Keratinocyte (primary cell): Measurements from ENCODE around the gene AUH. TPM values are rescaled to one million over a fixed set of nuclear protein-coding genes. Genes with fewer than 3 reads are reported as not detected.
A peak's percentile ranks its signal among the peaks of the same experiment; 100 is the strongest.

Experiments used
- DNase-seq: peaks from one replicate; pipeline ENCODE4 v3.0.0-alpha.2; 2011; ENCODE audit warnings: low read depth, missing footprints, low spot score
- FAIRE-seq: peaks from 2 replicates; lab custom pipeline; 2011; peaks lifted over from hg19 to GRCh38; lab: Jason Lieb, UNC
- H2AFZ ChIP-seq: 2 replicates; pipeline ENCODE4 v1.6.0; 2012; ENCODE audit warnings: low read length, control low read depth, inconsistent platforms; ENCODE audit not compliant: control insufficient read depth
- H3K27ac ChIP-seq: 2 replicates; pipeline ENCODE4 v1.5.1; 2011; ENCODE audit warnings: low read length; ENCODE audit not compliant: control insufficient read depth, insufficient read depth
- H3K27me3 ChIP-seq: 3 replicates; pipeline ENCODE4 v1.6.0; 2011; ENCODE audit warnings: low read length; ENCODE audit not compliant: control insufficient read depth, insufficient read depth; ENCODE audit errors: extremely low read depth
- H3K36me3 ChIP-seq, 2 experiments: 2 replicates in 1 of 2; 3 replicates in 1 of 2; pipeline ENCODE4 v1.5.1; 2011; ENCODE audit warnings: low read length in 2 of 2, mild to moderate bottlenecking in 1 of 2; ENCODE audit not compliant: control insufficient read depth in 2 of 2, insufficient read depth in 2 of 2; ENCODE audit errors: extremely low read depth in 1 of 2
- H3K4me1 ChIP-seq: 3 replicates; pipeline ENCODE4 v1.5.1; 2011; ENCODE audit warnings: low read length; ENCODE audit not compliant: control insufficient read depth, insufficient read depth; ENCODE audit errors: extremely low read depth
- H3K4me2 ChIP-seq: 3 replicates; pipeline ENCODE4 v1.6.0; 2011; ENCODE audit warnings: low read depth, low read length; ENCODE audit not compliant: control insufficient read depth, insufficient read depth; ENCODE audit errors: extremely low read depth
- H3K4me3 ChIP-seq, 3 experiments: fragments of 200-600 bp in 1 of 3; sonication (generic) in 1 of 3; 2 replicates in 2 of 3; 3 replicates in 1 of 3; pipeline ENCODE4 v1.5.1; 2011 to 2016; ENCODE audit warnings: low read length in 3 of 3, mild to moderate bottlenecking in 3 of 3, control low read depth in 2 of 3, inconsistent platforms in 1 of 3, low read depth in 1 of 3, mixed read lengths in 1 of 3, mixed run types in 1 of 3, moderate library complexity in 1 of 3; ENCODE audit not compliant: control insufficient read depth in 2 of 3, insufficient read depth in 2 of 3; ENCODE audit errors: extremely low read depth in 1 of 3
- H3K79me2 ChIP-seq: 2 replicates; pipeline ENCODE4 v1.6.0; 2012; ENCODE audit warnings: low read length; ENCODE audit not compliant: control insufficient read depth, insufficient read depth
- H3K9ac ChIP-seq: 3 replicates; pipeline ENCODE4 v1.6.0; 2011; ENCODE audit warnings: low read length; ENCODE audit not compliant: control insufficient read depth, insufficient read depth; ENCODE audit errors: extremely low read depth
- H3K9me1 ChIP-seq: 3 replicates; pipeline ENCODE4 v1.6.0; 2011; ENCODE audit warnings: low read length; ENCODE audit not compliant: control insufficient read depth, insufficient read depth; ENCODE audit errors: extremely low read depth
- H3K9me3 ChIP-seq: 2 replicates; pipeline ENCODE4 v1.5.1; 2012; ENCODE audit warnings: low read depth, low read length; ENCODE audit not compliant: control insufficient read depth
- H4K20me1 ChIP-seq: 3 replicates; pipeline ENCODE4 v1.6.0; 2011; ENCODE audit warnings: low read length; ENCODE audit not compliant: control insufficient read depth, insufficient read depth; ENCODE audit errors: extremely low read depth
- CTCF ChIP-seq, 3 experiments: IDR thresholded peaks in 1 of 3; conservative IDR thresholded peaks in 1 of 3; optimal IDR thresholded peaks in 1 of 3; 2 replicates in 2 of 3; 3 replicates in 1 of 3; pipeline versions ENCODE3 to v1.5.1; 2011; ENCODE audit warnings: low read length in 3 of 3, mild to moderate bottlenecking in 3 of 3, moderate library complexity in 2 of 3, control low read depth in 1 of 3, inconsistent platforms in 1 of 3; ENCODE audit not compliant: insufficient read depth in 2 of 3; ENCODE audit errors: extremely low read depth in 1 of 3
- EZH2 ChIP-seq: IDR thresholded peaks from one replicate; pipeline ENCODE4 v1.6.1; 2012; ENCODE audit warnings: inconsistent platforms, mild to moderate bottlenecking, low read length, moderate library complexity
- dilution Hi-C: fragments of 300-500 bp; cut with MboI; formaldehyde crosslinking; loops from one replicate; pipeline ENCODE4 v1.7.0; 2020; ENCODE audit warnings: low sequenced_read_pairs; ENCODE audit not compliant: extremely low pct_ligation_motif_present
- polyA plus RNA-seq, 5 experiments: library from polyadenylated mRNA; depleted of rRNA in 3 of 5; stranded (reverse) in 3 of 5; stranded (forward) in 1 of 5; unstranded in 1 of 5; fragments of >200 nt; gene quantifications; 1 replicate in 1 of 5; 2 replicates in 3 of 5; 3 replicates in 1 of 5; pipeline versions ENCODE4 v1.2.1 to v1.2.3, GENCODE V29; 2011 to 2012; ENCODE audit warnings: missing spikeins in 2 of 5, low read depth in 1 of 5, low replicate concordance in 1 of 5

The AUH gene
- polyA plus RNA-seq, 1 donor (not counting 4 experiments of a cell fraction or from before 2014, with no cell fraction given) = 5.5 TPM

- Histone ChIP-seq H3K9ac (peak overlapping the region; percentile 92), H3K4me2 (peak overlapping the region; percentile 94), H3K4me1 (peaks cover 32% of the 10 kb centered on the region), H3K79me2 (no peaks in the 10 kb centered on the region), H2AFZ (peak overlapping the region; percentile 92), H4K20me1 (no peaks in the 10 kb centered on the region), H3K9me1 (no peaks in the 10 kb centered on the region), H3K36me3 (no peaks in the 10 kb centered on the region), H3K27ac (peak overlapping the region; percentile 76), H3K9me3 (no peaks in the 10 kb centered on the region), H3K27me3 (peaks cover 4% of the 10 kb centered on the region), H3K4me3 (peak overlapping the region; percentile 18 to 62 (median 54))
- dilution Hi-C loops = no loop called here
- FAIRE-seq (no peak), DNase-seq (no peak)
- no peak for TF ChIP-seq CTCF (optimal IDR thresholded peaks at IDR 0.05 in 1 of 3, IDR thresholded peaks at IDR 0.05 in 1 of 3, conservative IDR thresholded peaks at IDR 0.05 in 1 of 3; ENCODE audit: extremely low read depth in 1 of 3, insufficient read depth in 2 of 3, low read length in 3 of 3)
- TF ChIP-seq EZH2 = peak; percentile 39
These were observed 167.9 kb downstream of the AUH start for GRCh38 chr9:91193658-91194391.

GRCh38 chr9:91193087-91193657 is 168.5 kb downstream of the AUH start:
- peak; percentile 34 for FAIRE-seq

More at GRCh38 chr9:91193087-91193657, 168.5 kb downstream of the AUH start:
- Histone ChIP-seq H3K9ac (peak overlapping the region; percentile 92), H3K9me1 (no peaks in the 10 kb centered on the region), H4K20me1 (no peaks in the 10 kb centered on the region), H2AFZ (peak overlapping the region; percentile 45), H3K4me1 (peaks cover 32% of the 10 kb centered on the region), H3K9me3 (no peaks in the 10 kb centered on the region), H3K27ac (peak overlapping the region; percentile 76), H3K4me3 (peak overlapping the region; percentile 18 to 62 (median 54)), H3K4me2 (peak overlapping the region; percentile 94), H3K27me3 (peaks cover 4% of the 10 kb centered on the region), H3K79me2 (no peaks in the 10 kb centered on the region), H3K36me3 (no peaks in the 10 kb centered on the region)
- dilution Hi-C loops = no loop called here
- no peak for TF ChIP-seq CTCF (optimal IDR thresholded peaks at IDR 0.05 in 1 of 3, IDR thresholded peaks at IDR 0.05 in 1 of 3, conservative IDR thresholded peaks at IDR 0.05 in 1 of 3; ENCODE audit: extremely low read depth in 1 of 3, insufficient read depth in 2 of 3, low read length in 3 of 3)
- no peak for TF ChIP-seq EZH2
- peak; percentile 77 for DNase-seq
